Measurements from ENCODE around the gene SORCS2.

Gene SORCS2

GRCh38 chr4:7333801-7334421 is 141.6 kb downstream of the SORCS2 start:
- TF ChIP-seq GATA3 (IDR thresholded peaks at IDR 0.05; ENCODE audit: low read depth, low read length) (no peak), GATA2 (IDR thresholded peaks at IDR 0.05; ENCODE audit: low read depth, low read length) (no peak)

DNA sequence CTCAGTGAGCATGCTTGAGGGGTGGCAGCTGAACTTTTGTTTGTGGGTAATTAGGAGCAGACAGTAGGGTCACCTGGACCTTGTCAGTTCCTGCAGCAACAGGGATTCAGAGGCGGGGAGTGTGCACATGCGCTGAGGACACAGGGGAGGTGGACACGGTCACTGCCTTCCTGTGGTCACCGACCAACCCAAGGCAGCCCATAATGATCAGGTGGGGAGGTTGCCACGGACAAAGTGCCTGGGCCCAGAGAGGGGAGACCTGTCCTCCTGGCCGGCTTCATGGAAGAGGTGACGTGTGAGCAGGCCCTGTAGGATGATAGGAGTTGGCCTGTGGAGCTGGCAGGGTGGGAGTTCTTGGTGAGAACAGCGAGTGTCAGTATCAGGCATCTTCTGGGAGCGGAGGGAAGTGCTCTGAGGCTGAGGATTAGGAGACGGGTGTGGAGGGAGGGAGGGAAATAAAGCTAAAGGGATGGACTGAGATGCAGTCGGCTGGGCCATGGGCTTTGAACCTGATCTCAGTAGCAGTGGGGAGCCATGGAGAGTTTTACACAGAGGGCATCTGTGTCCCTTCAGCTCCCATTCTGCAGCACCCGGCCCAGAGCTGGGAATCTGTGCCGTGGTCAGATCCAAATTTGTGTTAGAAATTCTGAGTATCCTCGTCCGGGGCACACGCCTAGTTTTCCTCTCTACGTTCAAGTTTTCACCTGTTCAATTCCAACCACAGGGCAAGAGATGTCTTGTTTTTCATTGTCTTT is 142.4 kb downstream of the SORCS2 start:
- TF ChIP-seq GATA2 (IDR thresholded peaks at IDR 0.05; ENCODE audit: low read depth, low read length), result no peak
- no peak for TF ChIP-seq GATA3 (IDR thresholded peaks at IDR 0.05; ENCODE audit: low read depth, low read length)

DNA sequence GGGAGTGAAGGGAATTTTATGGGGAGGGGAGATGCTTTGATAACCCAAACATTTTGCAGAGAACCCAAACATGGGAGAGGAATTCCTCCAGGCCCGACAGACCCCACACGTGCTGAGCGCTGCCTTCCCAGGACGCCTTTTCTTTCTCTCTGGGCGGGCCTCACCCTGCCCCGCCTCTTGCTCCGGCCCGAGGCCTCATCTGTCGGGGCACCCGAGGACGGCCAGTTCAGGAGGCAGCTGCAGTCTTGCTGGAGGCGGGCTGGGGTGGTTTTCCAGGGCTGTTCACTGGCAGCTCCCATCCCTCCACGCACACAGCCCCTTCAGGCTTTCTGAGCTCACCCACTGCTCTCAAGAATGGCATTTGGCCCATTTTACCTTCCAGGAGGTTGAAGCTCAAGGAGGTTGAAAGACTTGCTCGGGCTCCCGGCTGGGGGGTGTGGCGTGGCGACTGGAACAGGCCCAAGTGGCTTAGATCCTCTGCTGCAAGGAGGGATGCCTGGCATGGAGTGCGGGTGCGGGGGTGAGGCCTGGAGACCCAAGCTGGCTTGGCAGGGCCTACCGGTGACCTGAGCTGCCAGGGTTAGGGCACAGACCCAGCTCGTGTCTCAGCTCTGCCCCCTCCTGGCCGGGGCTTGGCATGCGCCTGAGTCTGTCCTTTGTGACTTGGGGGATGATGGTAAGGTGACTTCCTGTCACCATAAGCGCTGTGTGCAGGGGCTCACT is 143.2 kb downstream of the SORCS2 start:
- TF ChIP-seq GATA3 (IDR thresholded peaks at IDR 0.05; ENCODE audit: low read depth, low read length) (no peak), GATA2 (IDR thresholded peaks at IDR 0.05; ENCODE audit: low read depth, low read length) (no peak)

GRCh38 chr4:7336067-7336569 is 143.8 kb downstream of the SORCS2 start:
- TF ChIP-seq GATA2 (IDR thresholded peaks at IDR 0.05; ENCODE audit: low read depth, low read length), result no peak
- TF ChIP-seq GATA3 (IDR thresholded peaks at IDR 0.05; ENCODE audit: low read depth, low read length), result no peak

DNA sequence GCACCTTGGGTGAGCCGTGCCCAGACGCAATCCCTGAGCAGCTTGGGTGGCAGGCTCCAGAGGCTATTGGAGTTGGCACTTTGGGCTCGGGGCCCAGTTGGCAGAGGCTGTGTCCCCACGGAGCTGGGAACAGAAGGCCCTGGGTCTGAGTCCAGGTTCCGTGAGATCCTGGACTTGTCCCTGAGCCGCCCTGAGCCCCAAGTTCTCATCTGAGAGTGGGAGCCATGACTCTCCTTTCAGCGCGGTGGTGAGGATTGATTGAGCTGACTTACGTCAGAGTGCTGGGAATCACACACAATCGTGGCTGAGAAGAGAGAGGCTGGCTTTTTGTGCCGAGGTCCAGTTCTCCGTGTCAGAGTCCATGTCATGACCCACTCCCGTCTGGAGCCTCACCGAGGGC is 144.4 kb downstream of the SORCS2 start:
- no peak for TF ChIP-seq GATA2 (IDR thresholded peaks at IDR 0.05; ENCODE audit: low read depth, low read length)
- no peak for TF ChIP-seq GATA3 (IDR thresholded peaks at IDR 0.05; ENCODE audit: low read depth, low read length)

DNA sequence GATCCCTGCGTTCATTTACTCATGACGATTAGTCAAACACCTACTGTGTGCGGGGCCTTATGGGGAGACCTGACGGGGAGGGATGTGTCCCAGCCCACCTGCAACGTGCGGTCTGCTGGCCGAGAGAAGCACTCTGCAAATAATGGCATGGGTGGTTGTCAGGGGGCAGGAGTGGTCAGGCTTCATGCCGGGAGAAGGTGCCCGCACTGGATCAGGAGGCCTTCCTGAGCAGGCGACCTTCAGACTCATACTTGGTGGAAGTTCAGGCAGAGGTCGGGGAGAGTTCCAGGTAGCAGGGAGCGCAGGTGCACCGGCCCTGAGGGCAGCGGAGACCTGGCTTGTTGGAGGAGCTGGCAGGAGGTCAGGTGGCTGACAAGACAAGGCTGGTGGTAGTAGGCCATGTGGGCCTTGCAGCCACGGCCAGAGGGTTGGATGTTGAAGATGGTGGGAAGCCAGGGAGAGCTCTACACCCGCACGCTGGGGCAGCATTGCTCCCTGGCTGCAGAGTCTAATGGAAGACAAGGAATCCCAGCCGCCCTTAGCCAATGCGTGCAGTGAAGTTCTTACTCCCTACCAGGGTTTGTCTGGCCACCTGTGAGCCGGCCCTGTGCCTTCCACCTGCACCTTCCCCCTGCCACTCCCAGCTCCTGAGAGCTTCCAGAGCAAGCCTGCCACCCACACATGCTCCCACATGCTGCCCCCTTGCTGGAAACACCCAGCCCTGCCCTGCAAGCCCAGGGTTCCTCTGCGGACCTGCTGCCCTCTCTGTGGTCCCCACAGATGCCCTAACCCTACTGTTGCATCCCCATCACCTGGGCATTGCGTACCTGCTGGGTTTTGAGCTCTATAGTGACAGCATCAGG is 145.1 kb downstream of the SORCS2 start:
- TF ChIP-seq GATA3 (IDR thresholded peaks at IDR 0.05; ENCODE audit: low read depth, low read length), result no peak
- no peak for TF ChIP-seq GATA2 (IDR thresholded peaks at IDR 0.05; ENCODE audit: low read depth, low read length)

- TF ChIP-seq GATA3 (IDR thresholded peaks at IDR 0.05; ENCODE audit: low read depth, low read length), result no peak
- TF ChIP-seq GATA2 (IDR thresholded peaks at IDR 0.05; ENCODE audit: low read depth, low read length), result no peak
Measured at GRCh38 chr4:7338059-7338452, 145.7 kb downstream of the SORCS2 start.

DNA sequence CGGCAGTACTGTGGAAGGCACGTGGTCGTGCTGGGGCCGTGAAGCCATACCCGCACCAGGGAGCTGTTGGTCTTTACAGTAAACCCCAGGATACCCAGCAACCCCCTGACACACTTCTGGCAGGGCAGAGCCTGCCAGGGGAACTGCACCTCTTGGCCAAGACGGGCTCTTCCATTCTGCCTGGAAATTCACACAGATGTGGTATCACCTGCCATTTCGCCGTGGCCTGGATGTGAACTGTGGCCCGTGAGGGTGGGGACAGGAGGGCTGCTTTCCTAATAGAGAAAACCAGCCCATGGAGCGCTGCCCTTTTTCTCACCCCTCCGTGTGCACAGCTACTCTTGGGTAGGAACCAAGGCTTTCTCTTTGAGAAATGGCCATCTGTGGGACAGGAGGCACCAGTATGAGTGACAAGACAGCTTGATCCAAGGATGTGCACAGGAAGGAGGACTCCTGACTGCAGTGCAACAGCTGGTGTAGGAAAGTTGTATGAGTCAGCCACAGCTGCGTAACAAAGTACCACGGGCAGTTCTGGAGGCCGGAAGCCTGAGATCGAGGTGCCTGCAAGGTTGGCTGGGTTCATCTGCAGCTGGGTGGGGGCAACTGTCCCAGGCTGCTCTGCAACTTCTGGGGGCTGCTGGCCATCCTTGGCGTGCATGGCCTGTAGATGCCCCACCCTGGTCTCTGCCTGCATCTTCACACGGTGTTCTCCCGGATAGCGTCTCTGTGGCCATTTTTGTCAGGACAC is 146.7 kb downstream of the SORCS2 start:
- TF ChIP-seq GATA3 (IDR thresholded peaks at IDR 0.05; ENCODE audit: low read depth, low read length), result no peak
- TF ChIP-seq GATA2 (IDR thresholded peaks at IDR 0.05; ENCODE audit: low read depth, low read length), result no peak

- no peak for TF ChIP-seq GATA2 (IDR thresholded peaks at IDR 0.05; ENCODE audit: low read depth, low read length)
Measured at GRCh38 chr4:7339751-7340552, 147.6 kb downstream of the SORCS2 start.

GRCh38 chr4:7340553-7341433 is 148.5 kb downstream of the SORCS2 start:
- TF ChIP-seq GATA3 (IDR thresholded peaks at IDR 0.05; ENCODE audit: low read depth, low read length), result no peak
- TF ChIP-seq GATA2 (IDR thresholded peaks at IDR 0.05; ENCODE audit: low read depth, low read length), result no peak

GRCh38 chr4:7341491-7342222 is 149.3 kb downstream of the SORCS2 start:
- TF ChIP-seq GATA3 (IDR thresholded peaks at IDR 0.05; ENCODE audit: low read depth, low read length) (no peak), GATA2 (IDR thresholded peaks at IDR 0.05; ENCODE audit: low read depth, low read length) (no peak)

Data from SH-SY5Y (cell line).